SU-DHL-6 (cell line): ENCODE measurements around the gene DNAH14.
A peak's percentile ranks its signal among the peaks of the same experiment; 100 is the strongest.

ENCODE experiments used
- H2AFZ ChIP-seq: fragments of 200-600 bp; sonication (generic); 2 replicates; pipeline ENCODE4 v1.6.1; 2014; ENCODE audit warnings: low read depth, mild to moderate bottlenecking, moderate library complexity, mixed read lengths, antibody characterized with exemption, low read length; ENCODE audit not compliant: severe bottlenecking
- H3F3A ChIP-seq: fragments of 200-600 bp; shearing (Covaris generic); 2 replicates; pipeline ENCODE4 v1.6.0; 2016; ENCODE audit warnings: antibody characterized with exemption, mild to moderate bottlenecking; ENCODE audit not compliant: insufficient read depth
- H3K27ac ChIP-seq: fragments of 200-600 bp; sonication (generic); 2 replicates; pipeline ENCODE4 v1.5.1; 2016; ENCODE audit warnings: low read depth, mild to moderate bottlenecking, low read length, moderate library complexity, mixed read lengths
- H3K27me3 ChIP-seq: fragments of 200-600 bp; sonication (generic), shearing (Covaris generic); 2 replicates; pipeline ENCODE4 v1.6.0; 2014; ENCODE audit warnings: mild to moderate bottlenecking, low read length
- H3K36me3 ChIP-seq: fragments of 200-600 bp; sonication (generic); 2 replicates; pipeline ENCODE4 v1.6.1; 2014; ENCODE audit warnings: mild to moderate bottlenecking, low read length, mixed read lengths
- H3K4me2 ChIP-seq: fragments of 300-600, 200-600 bp; shearing (Covaris generic), sonication (generic); 2 replicates; pipeline ENCODE4 v1.6.0; 2014; ENCODE audit warnings: low read length, low read depth, mild to moderate bottlenecking; ENCODE audit not compliant: poor library complexity, severe bottlenecking
- H3K4me3 ChIP-seq: fragments of 200-600 bp; sonication (generic); 2 replicates; pipeline ENCODE4 v1.5.1; 2014; ENCODE audit warnings: antibody characterized with exemption, low read length, mild to moderate bottlenecking, mixed read lengths; ENCODE audit not compliant: insufficient read depth, poor library complexity, severe bottlenecking
- H3K79me2 ChIP-seq: fragments of 200-600 bp; sonication (generic); 2 replicates; pipeline ENCODE4 v1.6.1; 2014; ENCODE audit warnings: mild to moderate bottlenecking, low read length, moderate library complexity; ENCODE audit not compliant: insufficient read depth
- H3K9ac ChIP-seq: fragments of 200-600 bp; sonication (generic); 2 replicates; pipeline ENCODE4 v1.7.0; 2014; ENCODE audit warnings: mild to moderate bottlenecking, low read length
- H3K9me2 ChIP-seq: fragments of 200-600 bp; sonication (generic); replicated peaks from 2 replicates; pipeline ENCODE4 v1.6.1; 2014; ENCODE audit warnings: low read length; ENCODE audit not compliant: insufficient read depth
- H3K9me3 ChIP-seq: fragments of 200-600 bp; sonication (generic); 2 replicates; pipeline ENCODE4 v1.6.1; 2014; ENCODE audit warnings: low read length, mixed read lengths; ENCODE audit not compliant: insufficient read depth
- H4K20me1 ChIP-seq: fragments of 200-600 bp; sonication (generic); 2 replicates; pipeline ENCODE4 v1.6.1; 2014; ENCODE audit warnings: low read depth, mild to moderate bottlenecking, antibody characterized with exemption, low read length, moderate library complexity, mixed read lengths
- CTCF ChIP-seq: fragments of 200-600 bp; sonication (generic); IDR thresholded peaks from one replicate; pipeline ENCODE4 v1.5.1; 2017; ENCODE audit warnings: antibody characterized with exemption, mild to moderate bottlenecking, low read length, moderate library complexity; ENCODE audit not compliant: insufficient read depth, poor library complexity, severe bottlenecking
- EZH2phosphoT487 ChIP-seq: fragments of 200-600 bp; sonication (generic), shearing (Covaris generic); conservative IDR thresholded peaks from 2 replicates; pipeline ENCODE4 v1.6.1; 2018; ENCODE audit warnings: mild to moderate bottlenecking, antibody characterized with exemption, low read length, moderate library complexity, mixed read lengths

The DNAH14 gene

GRCh38 chr1:225431081-225431863, 501.8 kb downstream of the DNAH14 start:
- Histone ChIP-seq H3K9me2 (no peaks in the 10 kb centered on the region), H3K4me3 (no peak overlapping the region), H3K27me3 (no peaks in the 10 kb centered on the region)

DNA sequence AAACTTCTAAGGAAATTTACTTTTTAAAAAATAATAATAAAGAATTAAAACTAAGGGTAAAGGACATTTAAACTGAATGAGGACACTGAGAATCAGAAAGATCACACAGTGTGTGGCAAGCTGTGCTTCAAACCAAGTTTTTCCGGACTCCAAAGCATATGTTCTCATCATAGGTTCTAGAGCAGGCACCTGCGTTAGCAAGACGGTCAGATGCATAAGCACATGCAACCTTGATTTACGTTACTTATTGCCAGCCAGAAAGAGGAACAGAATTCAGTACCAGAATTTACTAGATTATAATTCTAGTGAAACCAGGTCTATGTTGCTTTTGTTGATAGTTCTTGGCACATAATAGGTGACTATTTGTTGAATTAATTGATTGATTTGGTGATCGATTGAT, 504.6 kb downstream of the DNAH14 start:
- H2AFZ ChIP-seq: no peak overlapping the region
- H4K20me1 ChIP-seq: no peaks in the 10 kb centered on the region
- no peaks in the 10 kb centered on the region for H3K36me3 ChIP-seq
- no peak for TF ChIP-seq EZH2phosphoT487
- no peak for TF ChIP-seq CTCF
- H3K9me3 ChIP-seq: no peaks in the 10 kb centered on the region
- no peaks in the 10 kb centered on the region for H3K79me2 ChIP-seq
- H3K27ac ChIP-seq: no peak overlapping the region
- no peak overlapping the region for H3K9ac ChIP-seq
- no peaks in the 10 kb centered on the region for H3K9me2 ChIP-seq
- H3K4me3 ChIP-seq: no peak overlapping the region
- H3K27me3 ChIP-seq: no peaks in the 10 kb centered on the region
- peak overlapping the region; percentile 5 for H3K4me2 ChIP-seq
- peaks cover 42% of the 10 kb centered on the region for H3F3A ChIP-seq

More at GRCh38 chr1:225431081-225431863, 501.8 kb downstream of the DNAH14 start:
- Histone ChIP-seq H3K4me2 (no peak overlapping the region), H2AFZ (no peak overlapping the region), H3K9ac (no peak overlapping the region), H3K27ac (no peak overlapping the region), H4K20me1 (no peaks in the 10 kb centered on the region), H3K36me3 (no peaks in the 10 kb centered on the region), H3K79me2 (peaks cover 15% of the 10 kb centered on the region), H3F3A (peaks cover 28% of the 10 kb centered on the region), H3K9me3 (no peaks in the 10 kb centered on the region)
- TF ChIP-seq EZH2phosphoT487 (no peak), CTCF (no peak)

DNA sequence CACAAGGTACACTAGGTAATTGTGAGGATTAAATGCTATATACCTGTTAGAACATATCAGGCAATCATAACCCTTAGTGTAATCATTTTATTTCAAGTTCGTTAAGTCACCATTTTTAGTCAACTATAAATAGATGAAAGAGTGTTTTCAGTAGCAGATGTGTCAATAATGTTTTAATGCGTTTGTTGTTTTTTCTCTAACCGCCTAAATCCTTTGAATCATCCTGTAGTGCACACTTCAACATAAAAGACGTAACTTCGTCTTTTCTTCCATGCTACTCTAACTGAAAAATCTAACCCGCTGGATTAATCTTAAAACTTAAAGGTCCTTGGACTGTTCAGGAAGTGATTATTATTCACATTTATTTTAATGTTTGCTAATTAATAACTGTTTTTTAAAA, 505.6 kb downstream of the DNAH14 start:
- peak overlapping the region; percentile 88 for H3K27ac ChIP-seq
- H3K9me3 ChIP-seq: no peaks in the 10 kb centered on the region
- no peaks in the 10 kb centered on the region for H3K36me3 ChIP-seq
- no peaks in the 10 kb centered on the region for H4K20me1 ChIP-seq
- peaks cover 40% of the 10 kb centered on the region for H3F3A ChIP-seq
- H3K4me3 ChIP-seq: peak overlapping the region; percentile 18
- no peaks in the 10 kb centered on the region for H3K9me2 ChIP-seq
- no peak overlapping the region for H2AFZ ChIP-seq
- TF ChIP-seq EZH2phosphoT487 (no peak), CTCF (no peak)
- H3K27me3 ChIP-seq: no peaks in the 10 kb centered on the region
- peak overlapping the region; percentile 52 for H3K9ac ChIP-seq
- H3K4me2 ChIP-seq: peak overlapping the region; percentile 72
- no peaks in the 10 kb centered on the region for H3K79me2 ChIP-seq
